Large intestine (tissue), 3 donors: ENCODE measurements around the gene CCSER1. TPM values are rescaled to one million over a fixed set of nuclear protein-coding genes. Genes with fewer than 3 reads are reported as not detected.

Experiments used
- DNase-seq, 2 donors: peaks; one replicate each; pipeline versions ENCODE4 v3.0.0 to v3.0.0-alpha.2; 2013
- H3K27ac ChIP-seq: one replicate; pipeline ENCODE4 v1.5.1; 2013; ENCODE audit warnings: low read length
- H3K27me3 ChIP-seq: 2 replicates; pipeline ENCODE4 v1.6.1; 2013; ENCODE audit warnings: low read length; ENCODE audit not compliant: control insufficient read depth, insufficient read depth
- H3K36me3 ChIP-seq: 2 replicates; pipeline ENCODE4 v1.6.1; 2013; ENCODE audit warnings: low read length; ENCODE audit not compliant: control insufficient read depth, insufficient read depth
- H3K4me1 ChIP-seq: one replicate; pipeline ENCODE4 v1.6.1; 2013; ENCODE audit warnings: low read length; ENCODE audit not compliant: control insufficient read depth, insufficient read depth
- H3K4me3 ChIP-seq: one replicate; pipeline ENCODE4 v1.5.1; 2013; ENCODE audit warnings: low read length
- H3K9me3 ChIP-seq: one replicate; pipeline ENCODE4 v1.6.1; 2013; ENCODE audit warnings: mild to moderate bottlenecking, low read depth, low read length, moderate library complexity; ENCODE audit not compliant: control insufficient read depth
- WGBS: methylation state at CpG from one replicate; pipeline ENCODE4 v1.1.5; 2013; ENCODE audit warnings: low lambda C conversion rate; ENCODE audit not compliant: insufficient coverage; 5-methylcytosine and 5-hydroxymethylcytosine counted together
- polyA plus RNA-seq: library from polyadenylated mRNA; unstranded; fragments of 120-200 nt; gene quantifications from one replicate; pipeline ENCODE4 v1.2.1, GENCODE V29; 2013

Gene CCSER1
- polyA plus RNA-seq, 1 donor, result 9.5 TPM

DNA sequence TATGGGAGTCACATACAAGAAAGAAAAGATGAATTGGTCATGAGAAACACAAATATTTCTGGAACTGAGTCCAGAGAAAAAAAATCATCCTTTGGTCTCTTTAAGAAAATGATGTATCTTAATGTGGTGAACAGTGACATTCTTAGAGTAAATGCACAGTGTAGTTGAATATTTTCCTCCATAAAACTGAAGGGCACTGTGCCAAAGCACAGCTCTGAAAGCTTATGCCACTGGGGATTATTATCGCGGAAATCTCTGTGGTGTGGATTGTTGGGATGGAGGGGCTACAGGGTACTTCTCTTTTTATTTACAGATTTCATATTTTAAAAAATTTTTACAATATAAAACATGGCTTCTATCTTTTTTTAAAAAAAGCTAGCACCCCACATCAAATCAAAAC is 908.1 kb downstream of the CCSER1 start:
- Histone ChIP-seq H3K4me3 (no peak overlapping the region), H3K4me1 (no peaks in the 10 kb centered on the region), H3K27ac (no peak overlapping the region), H3K36me3 (no peaks in the 10 kb centered on the region), H3K9me3 (no peaks in the 10 kb centered on the region), H3K27me3 (no peaks in the 10 kb centered on the region)
- DNase-seq, result no peak
- no CpG with 5 or more reads among the region's 2 CpGs for WGBS

DNA sequence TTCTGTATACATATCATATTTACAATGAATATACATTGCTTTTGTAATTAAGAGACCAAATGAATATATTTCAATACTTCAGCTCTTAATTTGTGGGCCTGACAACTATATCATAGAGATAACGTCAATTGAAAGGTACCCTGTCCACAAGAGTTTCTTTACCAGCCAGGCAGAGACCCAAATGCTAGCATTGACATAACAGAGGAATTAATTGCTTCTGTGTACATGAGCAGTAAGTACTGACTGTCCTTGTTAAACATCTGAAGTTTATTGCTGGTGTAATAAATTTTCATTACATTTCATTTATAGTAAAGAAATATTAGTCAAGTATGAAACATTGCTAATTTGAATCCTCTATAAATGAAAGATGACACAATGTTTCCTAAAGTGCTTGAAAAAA is 910.8 kb downstream of the CCSER1 start:
- H3K9me3 ChIP-seq, result no peaks in the 10 kb centered on the region

DNA sequence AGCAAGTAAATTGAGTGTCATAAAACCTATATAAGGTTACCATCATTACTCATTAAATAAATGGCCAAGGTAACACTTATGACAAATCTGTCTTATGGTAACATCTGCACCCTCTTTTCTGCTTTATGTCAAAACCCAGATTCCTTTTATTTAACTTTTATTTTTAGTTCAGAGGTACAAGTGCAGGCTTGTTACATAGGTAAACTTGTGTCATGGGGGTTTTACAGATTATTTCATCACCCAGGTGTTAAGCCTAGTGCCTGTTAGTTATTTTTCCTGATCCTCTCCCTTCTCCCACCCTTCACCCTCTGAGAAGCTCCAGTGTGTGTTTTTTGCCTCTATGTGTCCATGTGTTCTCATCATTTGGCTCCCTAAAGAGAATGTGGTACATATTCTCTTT is 930.7 kb downstream of the CCSER1 start:
- no peak for DNase-seq
- Histone ChIP-seq H3K9me3 (peaks cover 12% of the 10 kb centered on the region), H3K4me3 (no peak overlapping the region), H3K27ac (no peak overlapping the region), H3K36me3 (no peaks in the 10 kb centered on the region), H3K27me3 (no peaks in the 10 kb centered on the region), H3K4me1 (no peaks in the 10 kb centered on the region)

More for the DNA sequence above, 910.8 kb downstream of the CCSER1 start:
- no peaks in the 10 kb centered on the region for H3K36me3 ChIP-seq
- no CpG with 5 or more reads among the region's 1 CpG for WGBS
- no peak for DNase-seq
- H3K4me3 ChIP-seq, result no peak overlapping the region
- H3K27me3 ChIP-seq, result no peaks in the 10 kb centered on the region
- no peak overlapping the region for H3K27ac ChIP-seq
- no peaks in the 10 kb centered on the region for H3K4me1 ChIP-seq

DNA sequence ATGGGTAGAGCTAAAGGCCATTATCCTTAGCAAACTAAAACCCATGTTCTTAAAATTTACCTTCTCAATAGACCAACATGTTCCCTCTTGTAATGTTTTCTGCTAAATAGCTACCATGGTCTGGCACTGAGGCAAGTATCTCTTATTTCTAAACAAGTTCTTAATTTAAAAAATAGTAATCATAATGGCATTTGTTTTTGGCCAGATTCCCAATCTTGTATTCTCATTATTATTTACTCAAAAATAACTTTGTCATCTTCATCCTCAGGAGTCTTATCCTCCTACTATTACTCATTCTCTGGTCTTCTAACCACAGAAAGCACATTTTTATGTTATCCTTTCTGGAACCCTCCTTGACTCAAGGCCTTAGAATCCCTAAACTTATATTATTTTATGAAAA is 931.2 kb downstream of the CCSER1 start:
- Histone ChIP-seq H3K36me3 (no peaks in the 10 kb centered on the region), H3K4me1 (no peaks in the 10 kb centered on the region), H3K9me3 (peaks cover 12% of the 10 kb centered on the region), H3K4me3 (no peak overlapping the region), H3K27me3 (no peaks in the 10 kb centered on the region), H3K27ac (no peak overlapping the region)
- DNase-seq, result no peak

DNA sequence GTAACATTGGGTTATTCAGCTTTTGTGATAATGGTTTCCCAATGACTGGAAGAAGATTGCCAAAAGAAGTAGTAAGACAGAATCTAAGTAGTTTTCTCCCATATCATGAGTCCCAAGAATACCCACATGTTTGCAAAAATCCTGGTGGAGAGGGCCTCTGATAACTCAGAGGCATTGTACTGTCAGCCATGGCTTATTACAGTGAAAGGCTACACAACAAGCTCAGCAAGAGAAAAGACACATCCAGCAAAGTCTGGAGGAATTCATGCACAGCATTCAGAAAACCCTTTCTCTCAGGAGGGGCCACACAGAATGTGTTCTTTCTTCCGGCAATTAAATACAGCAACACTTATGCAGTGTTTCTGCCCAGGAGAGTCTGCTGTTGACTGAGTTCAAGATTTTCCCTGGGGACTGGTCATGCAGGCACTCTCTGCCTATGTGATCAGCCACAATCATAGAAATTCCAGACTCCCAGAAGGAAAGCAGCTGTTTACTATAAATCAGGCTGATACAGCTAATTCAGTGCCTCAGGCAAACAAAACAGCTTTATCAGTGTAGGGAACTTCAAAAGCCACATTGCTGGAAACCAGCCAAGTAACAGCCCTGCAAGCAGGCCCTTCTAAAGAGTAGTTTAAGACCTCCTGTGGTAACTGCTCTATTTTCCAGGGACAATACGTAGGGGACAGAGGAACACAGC is 937.1 kb downstream of the CCSER1 start:
- no peak overlapping the region for H3K27ac ChIP-seq
- no CpG with 5 or more reads among the region's 2 CpGs for WGBS
- H3K4me3 ChIP-seq, result no peak overlapping the region
- no peaks in the 10 kb centered on the region for H3K36me3 ChIP-seq
- peak; percentile 21 to 42 for DNase-seq
- H3K9me3 ChIP-seq, result no peaks in the 10 kb centered on the region
- H3K27me3 ChIP-seq, result no peaks in the 10 kb centered on the region
- peaks cover 4% of the 10 kb centered on the region for H3K4me1 ChIP-seq

DNA sequence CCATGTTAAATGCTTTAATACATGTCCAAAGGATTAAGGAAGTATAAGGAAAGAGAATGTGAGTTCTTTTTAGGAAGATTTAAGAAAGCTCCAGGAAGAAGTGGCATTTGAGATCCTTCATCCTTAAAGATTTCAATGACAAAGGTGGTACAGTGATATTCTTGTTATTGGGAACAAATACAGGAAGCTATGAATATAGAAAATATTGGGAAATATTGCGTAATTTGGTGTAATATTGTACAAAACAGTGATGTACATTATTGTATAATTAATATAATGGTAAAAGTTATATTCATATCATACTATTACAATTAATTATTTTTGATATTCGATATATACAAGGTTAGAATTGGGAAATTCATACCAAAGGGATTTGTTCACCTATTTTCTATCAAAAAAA is 937.9 kb downstream of the CCSER1 start:
- WGBS, result 100% methylated on average over 2 of the region's 2 CpGs
- Histone ChIP-seq H3K27ac (no peak overlapping the region), H3K4me1 (peaks cover 4% of the 10 kb centered on the region), H3K27me3 (no peaks in the 10 kb centered on the region), H3K36me3 (no peaks in the 10 kb centered on the region), H3K4me3 (no peak overlapping the region), H3K9me3 (no peaks in the 10 kb centered on the region)
- DNase-seq, result no peak

DNA sequence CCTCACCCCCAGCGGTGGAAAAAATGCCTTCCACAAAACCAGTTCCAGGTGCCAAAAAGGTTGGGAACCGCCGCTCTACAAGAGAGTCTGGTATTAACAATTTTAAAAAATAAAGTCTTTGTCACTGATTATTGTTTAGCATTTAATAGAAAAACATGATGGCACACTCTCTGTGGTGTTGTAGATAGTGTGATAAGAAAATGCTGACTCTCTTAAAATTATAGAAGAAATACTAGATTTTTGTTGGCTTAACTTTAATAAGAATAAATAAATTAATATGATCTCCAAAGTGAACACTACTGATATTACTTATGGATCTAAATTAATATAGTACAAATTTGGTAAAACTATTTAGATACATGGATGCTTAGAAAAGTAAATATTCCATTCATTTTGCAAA is 943.5 kb downstream of the CCSER1 start:
- 92% methylated on average over 2 of the region's 3 CpGs for WGBS
- H3K36me3 ChIP-seq, result no peaks in the 10 kb centered on the region
- no peak for DNase-seq
- no peaks in the 10 kb centered on the region for H3K27me3 ChIP-seq
- no peaks in the 10 kb centered on the region for H3K4me1 ChIP-seq
- H3K9me3 ChIP-seq, result no peaks in the 10 kb centered on the region
- no peak overlapping the region for H3K4me3 ChIP-seq
- no peak overlapping the region for H3K27ac ChIP-seq

DNA sequence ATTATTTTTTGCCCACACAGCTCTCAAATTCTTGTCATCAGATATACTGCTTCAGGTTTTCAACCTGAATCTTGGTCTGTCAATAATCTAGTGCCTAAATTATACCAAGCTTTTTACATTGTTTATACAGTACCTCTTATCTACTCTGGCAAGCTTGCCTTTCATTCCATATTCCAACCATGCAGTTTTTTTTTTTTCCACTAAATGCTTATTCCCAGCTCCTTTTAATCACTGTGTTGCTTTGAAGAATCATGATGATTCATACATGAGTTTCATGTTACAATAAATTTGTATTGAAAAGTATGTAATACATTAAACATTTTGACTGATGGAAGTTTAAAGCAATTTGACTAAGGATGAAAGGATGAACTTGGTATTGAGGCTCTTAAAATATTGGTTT is 949.0 kb downstream of the CCSER1 start:
- H3K9me3 ChIP-seq, result peaks cover 6% of the 10 kb centered on the region
- H3K4me3 ChIP-seq, result no peak overlapping the region
- no peaks in the 10 kb centered on the region for H3K36me3 ChIP-seq
- H3K27me3 ChIP-seq, result no peaks in the 10 kb centered on the region
- DNase-seq, result no peak
- no peaks in the 10 kb centered on the region for H3K4me1 ChIP-seq
- no peak overlapping the region for H3K27ac ChIP-seq

DNA sequence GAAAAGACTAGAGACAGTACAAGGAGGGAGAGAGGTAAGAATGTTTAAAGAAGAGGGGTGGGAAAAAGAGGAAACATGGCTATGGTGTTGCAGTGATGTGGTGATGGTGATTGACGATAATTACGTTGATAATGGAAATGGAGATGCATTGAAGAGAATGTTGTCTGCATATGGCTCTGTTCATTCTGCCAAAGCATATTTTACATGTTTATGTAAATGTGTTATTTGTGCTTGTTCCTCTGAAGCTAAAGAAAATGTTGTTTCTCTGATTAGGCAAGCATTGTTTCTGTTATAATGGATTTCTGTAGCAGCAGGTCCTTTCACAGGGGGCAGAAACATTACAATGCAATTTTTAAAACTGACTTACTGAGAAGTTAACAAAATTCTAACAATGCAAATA is 958.8 kb downstream of the CCSER1 start:
- 100% methylated on average over 2 of the region's 2 CpGs for WGBS

DNA sequence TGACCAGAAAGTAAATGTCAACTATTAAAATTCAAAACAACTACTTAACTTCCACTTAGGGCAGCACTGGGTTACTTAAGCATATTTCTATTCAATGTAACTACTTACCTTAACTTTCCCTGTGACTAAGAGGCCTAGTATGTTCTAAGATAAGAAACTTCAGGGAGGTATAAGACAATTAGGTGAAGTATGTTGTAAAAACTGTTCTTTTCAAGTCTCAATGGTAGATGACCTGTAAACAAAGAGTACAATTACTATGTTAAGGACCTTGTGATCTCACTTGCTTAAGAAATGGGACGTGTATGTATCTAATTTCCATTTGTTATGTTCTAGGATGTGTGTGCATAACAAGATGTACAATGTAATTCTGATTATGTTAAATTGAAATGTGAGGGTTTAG is 960.5 kb downstream of the CCSER1 start:
- DNase-seq, result no peak
- H3K4me1 ChIP-seq, result no peaks in the 10 kb centered on the region
- WGBS, result no CpG with 5 or more reads among the region's 1 CpG
- no peaks in the 10 kb centered on the region for H3K9me3 ChIP-seq
- no peaks in the 10 kb centered on the region for H3K27me3 ChIP-seq
- H3K4me3 ChIP-seq, result no peak overlapping the region
- H3K27ac ChIP-seq, result no peak overlapping the region
- H3K36me3 ChIP-seq, result no peaks in the 10 kb centered on the region

More for the DNA sequence above, 958.8 kb downstream of the CCSER1 start:
- H3K9me3 ChIP-seq, result no peaks in the 10 kb centered on the region
- no peaks in the 10 kb centered on the region for H3K27me3 ChIP-seq
- no peaks in the 10 kb centered on the region for H3K4me1 ChIP-seq
- no peaks in the 10 kb centered on the region for H3K36me3 ChIP-seq
- no peak overlapping the region for H3K27ac ChIP-seq
- no peak for DNase-seq
- no peak overlapping the region for H3K4me3 ChIP-seq

DNA sequence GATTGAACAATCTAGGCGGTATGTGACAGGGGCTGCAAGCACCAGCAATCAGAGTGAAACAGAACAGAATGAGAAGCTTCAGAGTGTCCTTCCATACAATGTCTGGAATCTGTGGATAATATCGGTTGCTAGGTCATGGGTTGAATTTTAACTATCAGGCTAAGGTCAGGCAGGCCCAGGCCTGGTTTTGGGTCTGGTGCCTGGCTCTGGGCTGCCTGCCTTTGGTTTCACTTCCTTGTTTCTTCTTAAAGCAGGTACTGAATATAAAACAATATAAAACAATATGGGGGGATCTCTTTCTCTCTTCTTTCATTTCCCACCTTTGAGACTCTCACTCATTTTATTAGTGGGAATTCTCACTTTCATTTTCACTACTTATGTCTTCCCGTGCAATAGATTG is 962.0 kb downstream of the CCSER1 start:
- no peaks in the 10 kb centered on the region for H3K36me3 ChIP-seq
- no peaks in the 10 kb centered on the region for H3K27me3 ChIP-seq
- no peaks in the 10 kb centered on the region for H3K9me3 ChIP-seq
- H3K27ac ChIP-seq, result no peak overlapping the region
- whole genome bisulfite sequencing, result no CpG with 5 or more reads among the region's 3 CpGs
- no peaks in the 10 kb centered on the region for H3K4me1 ChIP-seq
- no peak overlapping the region for H3K4me3 ChIP-seq
- DNase-seq, result no peak
